Measurements from ENCODE around the gene KDM5A. TPM values are rescaled to one million over a fixed set of nuclear protein-coding genes. Genes with fewer than 3 reads are reported as not detected.

Gene KDM5A
- total RNA-seq, 1 donor from 2014 or later, result 72.0 TPM

DNA sequence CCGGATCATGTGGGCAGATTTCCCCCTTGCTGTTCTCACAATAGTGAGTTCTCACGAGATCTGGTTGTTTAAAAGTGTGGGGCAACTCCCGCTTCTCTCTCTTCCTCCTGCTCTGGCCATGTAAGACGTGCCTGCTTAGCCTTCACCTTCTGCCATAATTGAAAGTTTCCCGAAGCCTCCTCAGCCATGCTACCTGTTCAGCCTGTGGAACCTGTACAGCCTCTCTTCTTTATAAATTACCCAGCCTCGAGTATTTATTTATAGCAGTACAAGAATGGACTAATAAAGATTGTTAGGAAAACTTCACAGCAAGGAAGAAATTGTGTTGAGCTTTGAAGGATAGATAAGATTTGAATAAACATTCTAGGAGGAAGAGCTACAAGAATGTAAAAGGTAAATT is 52.1 kb downstream of the KDM5A start:
- no peak for ATAC-seq
- H3K36me3 ChIP-seq, result peaks cover 69% of the 10 kb centered on the region

DNA sequence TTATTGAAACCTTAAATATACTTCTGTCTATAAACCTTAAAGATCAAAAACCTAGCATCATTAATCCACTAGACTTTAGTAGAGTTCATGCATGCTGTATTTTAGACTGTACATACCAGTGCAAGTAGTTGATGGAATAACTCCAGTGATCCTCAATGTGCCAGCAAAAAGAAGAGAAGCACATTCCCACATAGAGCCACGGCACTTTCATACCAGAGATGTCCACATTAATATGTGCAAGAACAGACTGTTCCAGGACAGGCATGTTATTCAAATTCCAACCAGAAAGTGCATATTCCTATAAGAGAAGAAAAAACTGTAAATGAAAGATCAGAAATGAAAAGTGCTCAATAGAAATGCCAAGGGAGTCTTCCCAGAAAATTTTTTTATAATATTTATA is 55.0 kb downstream of the KDM5A start:
- Histone ChIP-seq H3K36me3 (peaks cover 78% of the 10 kb centered on the region), H3K27ac (no peak overlapping the region), H3K9me3 (no peaks in the 10 kb centered on the region), H3K27me3 (no peaks in the 10 kb centered on the region), H3K4me3 (no peak overlapping the region), H3K4me1 (no peaks in the 10 kb centered on the region)
- intact Hi-C loops (cut with DNase I), result no loop called here
- DNase-seq (no peak), ATAC-seq (no peak)
- TF ChIP-seq, protein P1, sequence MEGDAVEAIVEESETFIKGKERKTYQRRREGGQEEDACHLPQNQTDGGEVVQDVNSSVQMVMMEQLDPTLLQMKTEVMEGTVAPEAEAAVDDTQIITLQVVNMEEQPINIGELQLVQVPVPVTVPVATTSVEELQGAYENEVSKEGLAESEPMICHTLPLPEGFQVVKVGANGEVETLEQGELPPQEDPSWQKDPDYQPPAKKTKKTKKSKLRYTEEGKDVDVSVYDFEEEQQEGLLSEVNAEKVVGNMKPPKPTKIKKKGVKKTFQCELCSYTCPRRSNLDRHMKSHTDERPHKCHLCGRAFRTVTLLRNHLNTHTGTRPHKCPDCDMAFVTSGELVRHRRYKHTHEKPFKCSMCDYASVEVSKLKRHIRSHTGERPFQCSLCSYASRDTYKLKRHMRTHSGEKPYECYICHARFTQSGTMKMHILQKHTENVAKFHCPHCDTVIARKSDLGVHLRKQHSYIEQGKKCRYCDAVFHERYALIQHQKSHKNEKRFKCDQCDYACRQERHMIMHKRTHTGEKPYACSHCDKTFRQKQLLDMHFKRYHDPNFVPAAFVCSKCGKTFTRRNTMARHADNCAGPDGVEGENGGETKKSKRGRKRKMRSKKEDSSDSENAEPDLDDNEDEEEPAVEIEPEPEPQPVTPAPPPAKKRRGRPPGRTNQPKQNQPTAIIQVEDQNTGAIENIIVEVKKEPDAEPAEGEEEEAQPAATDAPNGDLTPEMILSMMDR (IDR thresholded peaks at IDR 0.05), result no peak

More for the DNA sequence above, 52.1 kb downstream of the KDM5A start:
- Histone ChIP-seq H3K9me3 (no peaks in the 10 kb centered on the region), H3K27me3 (no peaks in the 10 kb centered on the region), H3K4me1 (no peaks in the 10 kb centered on the region), H3K27ac (no peak overlapping the region), H3K4me3 (no peak overlapping the region)
- intact Hi-C loops (cut with DNase I), result no loop called here
- TF ChIP-seq, protein P1 (IDR thresholded peaks at IDR 0.05), result no peak
- no peak for DNase-seq

DNA sequence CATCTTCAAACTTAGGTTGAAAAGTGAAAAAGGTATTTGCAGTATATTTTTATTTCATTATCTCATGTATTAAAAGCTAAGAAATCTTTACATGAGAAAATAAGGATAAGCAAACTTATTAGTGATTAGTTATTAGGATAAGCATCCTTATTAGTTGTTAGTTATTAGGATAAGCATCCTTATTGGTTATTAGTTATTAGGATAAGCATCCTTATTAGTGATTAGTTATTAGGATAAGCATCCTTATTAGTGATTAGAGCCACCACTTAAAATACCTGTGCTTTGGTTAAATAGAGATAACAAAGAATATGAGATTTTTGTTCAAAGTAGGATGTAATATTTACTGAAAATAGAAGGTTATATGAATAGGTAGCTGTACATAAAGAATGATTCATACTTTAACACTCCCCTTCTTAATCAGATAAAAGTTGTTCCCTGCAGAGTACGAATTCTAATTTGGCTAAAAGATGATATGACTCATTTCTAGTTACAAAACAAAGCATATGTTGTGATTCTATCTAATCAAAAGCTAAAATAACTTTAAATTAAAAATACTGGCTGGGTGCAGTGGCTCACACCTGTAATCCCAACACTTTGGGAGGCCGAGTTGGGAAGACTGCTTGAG is 56.4 kb downstream of the KDM5A start:
- intact Hi-C loops (cut with DNase I), result no loop called here
- no peak overlapping the region for H3K27ac ChIP-seq
- ATAC-seq, result no peak
- no peak for DNase-seq
- no peaks in the 10 kb centered on the region for H3K4me1 ChIP-seq
- no peaks in the 10 kb centered on the region for H3K27me3 ChIP-seq
- H3K9me3 ChIP-seq, result no peaks in the 10 kb centered on the region
- TF ChIP-seq, protein P1 (IDR thresholded peaks at IDR 0.05), result no peak
- no peak overlapping the region for H3K4me3 ChIP-seq
- peaks cover 81% of the 10 kb centered on the region for H3K36me3 ChIP-seq

DNA sequence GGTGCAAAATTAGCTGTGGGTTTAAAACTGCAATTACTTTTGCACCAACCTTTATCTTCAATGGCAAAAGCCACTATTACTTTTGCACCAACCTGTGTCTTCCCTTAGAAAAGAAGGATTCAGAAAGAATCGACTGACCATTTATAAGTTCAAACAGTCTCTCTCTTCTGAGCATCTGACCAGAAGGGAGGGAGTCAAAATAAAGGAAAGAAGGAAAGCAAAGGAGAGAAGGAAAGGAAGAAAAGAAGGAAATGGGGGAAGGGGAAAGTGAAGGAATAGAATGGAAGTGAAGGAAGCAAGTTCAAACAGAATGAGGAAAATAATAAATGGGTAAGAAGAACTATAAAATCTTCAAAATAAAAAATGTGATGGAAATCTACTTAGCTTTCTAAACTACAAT is 57.8 kb downstream of the KDM5A start:
- TF ChIP-seq, protein P1 (IDR thresholded peaks at IDR 0.05), result no peak
- intact Hi-C loops (cut with DNase I), result no loop called here
- Histone ChIP-seq H3K4me3 (no peak overlapping the region), H3K4me1 (no peaks in the 10 kb centered on the region), H3K9me3 (no peaks in the 10 kb centered on the region), H3K27ac (no peak overlapping the region), H3K36me3 (peaks cover 85% of the 10 kb centered on the region), H3K27me3 (no peaks in the 10 kb centered on the region)
- ATAC-seq (no peak), DNase-seq (no peak)

DNA sequence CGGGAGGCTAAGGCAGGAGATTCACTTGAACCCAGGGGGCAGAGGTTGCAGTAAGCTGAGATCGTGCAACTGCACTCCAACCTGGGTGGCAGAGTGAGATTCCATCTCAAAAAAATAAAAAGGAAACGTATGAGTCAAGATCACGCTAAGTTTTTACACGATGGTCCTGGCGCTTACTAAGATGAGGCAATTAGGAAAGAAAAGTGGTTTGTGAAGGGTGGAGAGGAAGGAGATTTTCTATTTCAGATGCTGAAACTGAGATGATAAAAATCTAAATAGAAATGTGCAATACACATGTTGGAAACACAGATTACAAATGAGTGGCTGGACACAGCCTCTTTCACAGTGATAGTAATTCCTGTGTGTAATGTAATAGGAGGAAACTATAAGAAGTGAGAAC is 63.2 kb downstream of the KDM5A start:
- Histone ChIP-seq H3K9me3 (no peaks in the 10 kb centered on the region), H3K27me3 (no peaks in the 10 kb centered on the region), H3K4me3 (no peak overlapping the region), H3K4me1 (no peaks in the 10 kb centered on the region), H3K27ac (no peak overlapping the region), H3K36me3 (peaks cover 94% of the 10 kb centered on the region)
- intact Hi-C loops (cut with DNase I), result no loop called here
- no peak for DNase-seq
- TF ChIP-seq, protein P1 (IDR thresholded peaks at IDR 0.05), result no peak
- ATAC-seq, result no peak

DNA sequence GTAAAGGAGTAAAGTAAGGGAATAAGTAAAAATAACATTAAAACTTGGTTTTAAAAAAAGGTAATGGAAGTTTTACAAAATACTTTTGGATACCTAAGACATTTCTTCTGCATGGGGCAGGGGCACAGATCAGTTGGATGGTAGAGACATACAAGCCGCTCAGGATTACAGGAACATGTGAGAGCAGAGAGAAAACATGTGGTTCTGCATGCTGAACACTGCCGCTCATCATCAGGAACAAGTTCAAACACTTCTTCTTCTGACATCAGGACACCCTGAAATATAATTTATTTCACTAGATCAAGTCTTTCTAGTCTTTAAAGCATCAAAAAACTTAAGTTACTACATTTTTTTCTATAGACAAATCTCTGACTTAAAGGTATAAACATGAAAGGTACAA is 65.6 kb downstream of the KDM5A start:
- Histone ChIP-seq H3K27me3 (no peaks in the 10 kb centered on the region), H3K36me3 (peaks cover 100% of the 10 kb centered on the region), H3K4me3 (no peak overlapping the region), H3K9me3 (no peaks in the 10 kb centered on the region), H3K27ac (no peak overlapping the region), H3K4me1 (no peaks in the 10 kb centered on the region)
- ATAC-seq, result no peak
- TF ChIP-seq, protein P1 (IDR thresholded peaks at IDR 0.05), result no peak
- DNase-seq, result no peak
- intact Hi-C loops (cut with DNase I), result no loop called here

All from upper lobe of right lung (tissue), 1 donor.